HepG2 (cell line): ENCODE results near the gene GALNTL6. TPM values are rescaled to one million over a fixed set of nuclear protein-coding genes. Genes with fewer than 3 reads are reported as not detected.

Experiments
- ATAC-seq: fragments of 200-7000 bp; cut with Tn5 transposase; 3 replicates; pipeline ENCODE4 v1.9.1; 2020; ENCODE audit warnings: mild to moderate bottlenecking, moderate library complexity
- BruUV-seq: library from RNA; stranded (reverse); fragments of 400-500 nt; replicated peaks from 2 replicates; lab custom pipeline; 2021; lab: Mats Ljungman, UMichigan
- CTCF ChIA-PET: fragments of 300-600 bp; formaldehyde crosslinking; extraction: SDS; loops from one replicate; lab custom pipeline; 2021; ENCODE audit warnings: low total read pairs, inconsistent platforms, low intra/inter-chr PET ratio; lab: Yijun Ruan, JAX
- POLR2A ChIA-PET: fragments of 350-600 bp; sonication (Branson Sonifier 250); formaldehyde crosslinking; loops from one replicate; lab custom pipeline; 2020; ENCODE audit warnings: antibody characterized with exemption, inconsistent platforms; lab: Yijun Ruan, JAX
- DNase-seq: peaks from one replicate; pipeline ENCODE4 v3.0.0-alpha.2; 2015; ENCODE audit warnings: low spot score
- FAIRE-seq: peaks from 3 replicates; lab custom pipeline; 2011; peaks lifted over from hg19 to GRCh38; lab: Jason Lieb, UNC
- H2AFZ ChIP-seq: one replicate; pipeline ENCODE4 v1.6.1; 2011; ENCODE audit warnings: low read length, inconsistent platforms
- H3K27ac ChIP-seq: fragments of 300-600 bp; 3 replicates; pipeline ENCODE4 v1.8.0; 2011; ENCODE audit warnings: mixed run types, mild to moderate bottlenecking, mixed read lengths, low read length, inconsistent platforms; ENCODE audit not compliant: insufficient read depth; ENCODE audit errors: extremely low read length
- H3K27me3 ChIP-seq, 2 experiments: fragments of 200-600 bp in 1 of 2; 2 replicates in 1 of 2; 3 replicates in 1 of 2; pipeline versions ENCODE4 v1.6.0 to v1.8.0; 2011; ENCODE audit warnings: low read length in 2 of 2, mild to moderate bottlenecking in 2 of 2, moderate library complexity in 2 of 2, inconsistent platforms in 1 of 2; ENCODE audit not compliant: insufficient read depth in 2 of 2, control insufficient read depth in 1 of 2
- H3K36me3 ChIP-seq, 2 experiments: fragments of 200-600 bp in 1 of 2; replicated peaks in 1 of 2; 2 replicates in 1 of 2; 3 replicates in 1 of 2; pipeline versions ENCODE4 v1.5.1 to v1.8.0; 2011; ENCODE audit warnings: low read length in 2 of 2, inconsistent platforms in 1 of 2; ENCODE audit not compliant: insufficient read depth in 2 of 2, control insufficient read depth in 1 of 2
- H3K4me1 ChIP-seq: 2 replicates; pipeline ENCODE4 v1.5.1; 2012; ENCODE audit warnings: low read length, inconsistent platforms; ENCODE audit not compliant: insufficient read depth
- H3K4me2 ChIP-seq: 2 replicates; pipeline ENCODE4 v1.6.0; 2011; ENCODE audit warnings: low read depth, low read length, inconsistent platforms
- H3K4me3 ChIP-seq, 3 experiments: fragments of 200-600 bp in 1 of 3; sonication (generic), shearing (Covaris generic) in 1 of 3; replicated peaks in 1 of 3; 2 replicates each; pipeline ENCODE4 v1.5.1; 2011 to 2016; ENCODE audit warnings: low read length in 3 of 3, inconsistent platforms in 2 of 3, low read depth in 2 of 3, mild to moderate bottlenecking in 2 of 3, control low read depth in 1 of 3, mixed read lengths in 1 of 3; ENCODE audit not compliant: insufficient read depth in 1 of 3
- H3K79me2 ChIP-seq: one replicate; pipeline ENCODE4 v1.6.1; 2011; ENCODE audit warnings: low read length, inconsistent platforms; ENCODE audit not compliant: insufficient read depth
- H3K9ac ChIP-seq: 2 replicates; pipeline ENCODE4 v1.6.0; 2011; ENCODE audit warnings: mild to moderate bottlenecking, low read depth, low read length, inconsistent platforms; ENCODE audit not compliant: insufficient read depth
- H3K9me3 ChIP-seq: 2 replicates; pipeline ENCODE4 v1.5.1; 2012; ENCODE audit warnings: mild to moderate bottlenecking, low read length
- H4K20me1 ChIP-seq: 2 replicates; pipeline ENCODE4 v1.6.0; 2011; ENCODE audit warnings: inconsistent platforms, mild to moderate bottlenecking, low read length, moderate library complexity; ENCODE audit not compliant: insufficient read depth
- BATF2 ChIP-seq: sonication (generic); formaldehyde crosslinking; IDR thresholded peaks from 2 replicates; pipeline ENCODE4 v1.8.0; 2022; ENCODE audit warnings: mild to moderate bottlenecking, missing genetic modification reagents, moderate library complexity
- FOXK2 ChIP-seq: fragments of 450-650 bp; IDR thresholded peaks from 2 replicates; pipeline ENCODE4 v1.6.1; 2016
- POLR2AphosphoS5 ChIP-seq: IDR thresholded peaks from 2 replicates; pipeline ENCODE4 v1.6.1; 2012; ENCODE audit warnings: low read depth, low read length
- PRPF4 ChIP-seq: fragments of 200-400 bp; formaldehyde crosslinking; IDR thresholded peaks from 2 replicates; pipeline ENCODE4 v1.6.1; 2016; ENCODE audit warnings: low read length, low read depth; ENCODE audit not compliant: poor library complexity, severe bottlenecking
- RAD51 ChIP-seq: fragments of 450-650 bp; IDR thresholded peaks from 2 replicates; pipeline ENCODE4 v1.6.1; 2016; ENCODE audit warnings: borderline replicate concordance
- SMAD3 ChIP-seq: sonication (generic); formaldehyde crosslinking; IDR thresholded peaks from 2 replicates; pipeline ENCODE4 v1.4.0; 2020; ENCODE audit warnings: missing genetic modification reagents
- ZBTB2 ChIP-seq: sonication (generic); formaldehyde crosslinking; IDR thresholded peaks from 2 replicates; pipeline ENCODE4 v1.8.0; 2022; ENCODE audit warnings: low read depth, missing genetic modification reagents
- ZBTB38 ChIP-seq: sonication (generic); formaldehyde crosslinking; IDR thresholded peaks from 2 replicates; pipeline ENCODE4 v1.5.1; 2020; ENCODE audit warnings: mild to moderate bottlenecking, missing genetic modification reagents
- ZNF781 ChIP-seq: sonication (generic); formaldehyde crosslinking; IDR thresholded peaks from 2 replicates; pipeline ENCODE4 v1.5.1; 2020; ENCODE audit warnings: borderline replicate concordance, mild to moderate bottlenecking, missing genetic modification reagents; ENCODE audit errors: not compliant biosample characterization
- WGBS: methylation state at CpG from one replicate; pipeline ENCODE4 v1.1.6; 2017; ENCODE audit warnings: low lambda C conversion rate; 5-methylcytosine and 5-hydroxymethylcytosine counted together
- in situ Hi-C: cut with HindIII; loops from 2 replicates; pipeline ENCODE4 v1.10.0; 2017; ENCODE audit warnings: low pct_unique_long_range_greater_than_20kb; ENCODE audit not compliant: extremely low pct_ligation_motif_present
- intact Hi-C: fragments of 100-400 bp; cut with micrococcal nuclease; formaldehyde crosslinking; loops from one replicate; pipeline ENCODE4 v1.10.0; 2022; ENCODE audit not compliant: unreplicated experiment
- polyA plus RNA-seq, 8 experiments: library from polyadenylated mRNA; depleted of rRNA in 3 of 8; stranded (reverse) in 7 of 8; unstranded in 1 of 8; fragments of >200 nt; fragmentation: Illumina TruSeq in 4 of 8; extraction: Trizol in 4 of 8; gene quantifications; 2 replicates each; pipeline versions ENCODE4 v1.2.1 to v1.2.3, GENCODE V29; 2011 to 2016; ENCODE audit warnings: low read depth in 4 of 8, missing spikeins in 1 of 8, mixed read lengths in 1 of 8; ENCODE audit not compliant: insufficient read depth in 1 of 8
- total RNA-seq, 5 experiments: library from RNA; depleted of rRNA; stranded (reverse); fragments of >200 nt; fragmentation: Illumina TruSeq; extraction: Trizol; gene quantifications; 2 replicates each; pipeline ENCODE4 v1.2.3, GENCODE V29; 2016; ENCODE audit warnings: low read depth in 1 of 5
- TF ChIP-seq, protein P1 (sequence below): sonication (generic); formaldehyde crosslinking; conservative IDR thresholded peaks from 2 replicates; pipeline ENCODE4 v1.8.0; 2022; ENCODE audit warnings: mild to moderate bottlenecking, moderate library complexity, missing genetic modification reagents
- TF ChIP-seq, protein P2 (sequence below): sonication (generic); formaldehyde crosslinking; IDR thresholded peaks from 2 replicates; pipeline ENCODE4 v1.8.0; 2022; ENCODE audit warnings: missing genetic modification reagents, low read depth, mild to moderate bottlenecking, borderline replicate concordance

GALNTL6 gene
- total and polyA plus RNA-seq, 2 of the 13 experiments (the other 11 are each of a cell fraction or from before 2014, with no cell fraction given) = not detected

DNA sequence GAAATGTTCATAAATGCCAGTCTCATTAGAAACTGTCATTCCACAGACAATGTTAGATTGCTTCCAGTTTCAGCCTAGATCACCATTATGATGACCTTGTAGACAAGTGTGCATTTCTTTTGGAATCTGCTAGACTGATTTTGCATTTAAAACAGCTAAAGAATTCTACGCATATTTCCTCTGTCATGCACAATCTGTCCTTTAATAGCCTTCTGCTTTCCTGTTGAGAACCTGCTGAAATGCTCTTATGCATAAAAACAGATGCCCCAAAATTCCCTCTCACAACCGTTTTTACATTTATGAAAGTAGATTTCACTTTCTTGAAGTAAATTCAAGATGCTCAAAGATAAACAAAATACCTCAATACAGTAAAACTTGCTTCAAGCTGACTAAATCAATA is 673.3 kb downstream of the GALNTL6 start:
- Histone ChIP-seq H3K4me1 (no peaks in the 10 kb centered on the region), H3K9ac (no peak overlapping the region), H3K27me3 (no peaks in the 10 kb centered on the region), H2AFZ (no peak overlapping the region), H4K20me1 (no peaks in the 10 kb centered on the region), H3K9me3 (peaks cover 6% of the 10 kb centered on the region; the same call in 1 of the 2 replicates), H3K79me2 (no peaks in the 10 kb centered on the region), H3K36me3 (no peaks in the 10 kb centered on the region), H3K4me3 (no peak overlapping the region), H3K4me2 (no peak overlapping the region), H3K27ac (no peak overlapping the region)
- POLR2A ChIA-PET = no interaction called here
- BruUV-seq = no TSS peak
- CTCF ChIA-PET = no interaction called here
- in situ Hi-C loops = no loop called here
- no peak for FAIRE-seq
- WGBS = 0% methylated on average over 2 of the region's 2 CpGs
- DNase-seq = no peak
- ATAC-seq = no peak
- TF ChIP-seq, protein P1, sequence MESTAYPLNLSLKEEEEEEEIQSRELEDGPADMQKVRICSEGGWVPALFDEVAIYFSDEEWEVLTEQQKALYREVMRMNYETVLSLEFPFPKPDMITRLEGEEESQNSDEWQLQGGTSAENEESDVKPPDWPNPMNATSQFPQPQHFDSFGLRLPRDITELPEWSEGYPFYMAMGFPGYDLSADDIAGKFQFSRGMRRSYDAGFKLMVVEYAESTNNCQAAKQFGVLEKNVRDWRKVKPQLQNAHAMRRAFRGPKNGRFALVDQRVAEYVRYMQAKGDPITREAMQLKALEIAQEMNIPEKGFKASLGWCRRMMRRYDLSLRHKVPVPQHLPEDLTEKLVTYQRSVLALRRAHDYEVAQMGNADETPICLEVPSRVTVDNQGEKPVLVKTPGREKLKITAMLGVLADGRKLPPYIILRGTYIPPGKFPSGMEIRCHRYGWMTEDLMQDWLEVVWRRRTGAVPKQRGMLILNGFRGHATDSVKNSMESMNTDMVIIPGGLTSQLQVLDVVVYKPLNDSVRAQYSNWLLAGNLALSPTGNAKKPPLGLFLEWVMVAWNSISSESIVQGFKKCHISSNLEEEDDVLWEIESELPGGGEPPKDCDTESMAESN (CRISPR knock-in tag) = no peak
- TF ChIP-seq ZBTB38 (CRISPR knock-in tag) (no peak), POLR2AphosphoS5 (no peak)
- intact Hi-C loops = no loop called here

DNA sequence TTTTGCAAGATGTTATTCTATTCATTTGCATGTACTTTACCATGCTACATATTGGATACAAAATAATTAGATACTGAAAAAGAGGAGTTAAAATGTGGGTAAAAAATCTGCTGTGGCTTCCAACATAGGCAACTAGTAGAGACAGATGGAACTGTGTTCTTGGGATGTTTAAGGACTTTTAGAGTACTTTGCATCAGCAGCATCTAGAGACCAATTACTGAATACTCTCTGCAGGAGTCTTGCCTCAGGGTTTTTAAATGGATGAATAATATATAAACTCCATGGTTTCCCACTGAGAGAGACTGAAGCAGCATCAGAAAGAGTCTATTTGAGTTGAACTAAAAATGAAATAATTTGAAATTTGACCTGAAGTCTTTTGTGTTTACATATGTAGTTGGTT is 676.7 kb downstream of the GALNTL6 start:
- FAIRE-seq = no peak
- H3K9ac ChIP-seq = no peak overlapping the region
- no peaks in the 10 kb centered on the region for H4K20me1 ChIP-seq
- no peaks in the 10 kb centered on the region for H3K79me2 ChIP-seq
- H3K27ac ChIP-seq = no peak overlapping the region
- intact Hi-C loops = no loop called here
- TF ChIP-seq ZBTB2 (CRISPR knock-in tag) (no peak), FOXK2 (no peak), RAD51 (no peak), PRPF4 (no peak), SMAD3 (CRISPR knock-in tag) (no peak), BATF2 (CRISPR knock-in tag) (no peak), ZNF781 (CRISPR knock-in tag) (no peak)
- TF ChIP-seq, protein P2, sequence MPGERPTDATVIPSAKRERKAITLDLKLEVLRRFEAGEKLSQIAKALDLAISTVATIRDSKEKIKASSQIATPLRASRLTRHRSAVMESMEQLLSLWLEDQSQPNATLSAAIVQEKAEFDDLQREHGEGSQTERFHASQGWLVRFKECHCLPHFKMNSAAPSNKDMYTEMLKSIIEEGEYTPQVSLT (CRISPR knock-in tag) = no peak
- ChIA-PET POLR2A (no interaction called here), CTCF (no interaction called here)
- BruUV-seq = no TSS peak
- H3K4me1 ChIP-seq = no peaks in the 10 kb centered on the region
- no peaks in the 10 kb centered on the region for H3K9me3 ChIP-seq
- no peak overlapping the region for H3K4me2 ChIP-seq
- DNase-seq = no peak
- no peak overlapping the region for H2AFZ ChIP-seq
- no peaks in the 10 kb centered on the region for H3K36me3 ChIP-seq
- ATAC-seq = no peak
- no peaks in the 10 kb centered on the region for H3K27me3 ChIP-seq
- no peak overlapping the region for H3K4me3 ChIP-seq
- in situ Hi-C loops = no loop called here
